Gastroesophageal sphincter (tissue), 3 donors: ENCODE measurements around the gene CLTB.

Source experiments
- CTCF ChIP-seq, 4 experiments: fragments of 200-600 bp in 2 of 4; fragments of 450-650 bp in 2 of 4; sonication (generic) in 1 of 4; IDR thresholded peaks; one replicate each; pipeline ENCODE4 v1.5.1; 2017 to 2019; ENCODE audit warnings: antibody characterized with exemption in 4 of 4, mild to moderate bottlenecking in 2 of 4, moderate library complexity in 2 of 4
- EP300 ChIP-seq: sonication (generic); formaldehyde crosslinking; IDR thresholded peaks from one replicate; pipeline ENCODE4 v1.6.1; 2017; ENCODE audit warnings: antibody characterized with exemption, mild to moderate bottlenecking
- POLR2A ChIP-seq, 2 donors: fragments of 450-650 bp; IDR thresholded peaks; one replicate each; pipeline ENCODE4 v1.6.1; 2017; ENCODE audit warnings: antibody characterized with exemption in 2 of 2, mild to moderate bottlenecking in 2 of 2, moderate library complexity in 1 of 2
- POLR2AphosphoS5 ChIP-seq: sonication (generic); formaldehyde crosslinking; IDR thresholded peaks from one replicate; pipeline ENCODE4 v1.6.1; 2017; ENCODE audit warnings: antibody characterized with exemption

DNA sequence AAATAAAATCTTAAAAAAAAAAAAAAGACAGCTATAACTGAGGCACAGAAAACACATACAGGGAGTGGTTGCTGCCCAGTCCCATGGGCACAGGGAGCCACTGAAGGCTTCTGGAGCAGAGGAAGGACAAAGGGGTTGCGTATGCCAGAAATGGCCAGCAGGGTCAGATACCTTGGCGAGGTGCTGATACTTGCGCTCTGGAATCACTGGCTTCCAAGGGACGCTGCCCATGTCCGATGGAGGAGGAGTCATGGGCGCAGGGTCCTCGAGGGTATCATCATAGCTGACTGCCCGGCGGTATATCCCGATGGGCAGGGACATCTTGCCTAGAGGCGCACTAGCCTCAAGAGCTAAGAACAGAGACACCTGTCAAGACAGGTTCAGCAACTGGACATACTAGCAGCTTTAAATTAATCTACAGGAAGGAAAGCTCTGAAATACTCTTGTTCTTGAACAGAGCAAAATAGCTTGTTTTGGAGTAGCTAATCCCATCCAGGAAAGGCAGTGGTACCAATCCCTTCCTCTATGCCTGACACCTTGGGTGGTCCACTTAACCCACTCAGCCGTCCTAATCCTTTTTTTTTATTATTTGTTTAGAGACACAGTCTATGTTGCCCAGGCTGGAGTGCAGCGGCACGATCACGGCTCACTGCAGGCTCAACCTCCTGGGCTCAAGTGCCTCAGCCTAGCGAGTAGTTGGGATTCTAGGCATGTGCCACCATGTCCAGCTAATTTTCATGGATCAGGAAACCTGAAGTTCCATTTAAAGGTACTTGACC, 60.8 kb downstream of the CLTB start:
- no peak for TF ChIP-seq CTCF (IDR thresholded peaks at IDR 0.05)
- no peak for TF ChIP-seq POLR2AphosphoS5
- TF ChIP-seq POLR2A (IDR thresholded peaks at IDR 0.05): no peak
- no peak for TF ChIP-seq EP300
